HUES6 (cell line): Measurements from ENCODE around the gene RFC2.

Source experiments
- H3K27ac ChIP-seq: 2 replicates; pipeline ENCODE4 v1.7.0; 2013; ENCODE audit warnings: low read depth, mild to moderate bottlenecking, low read length, inconsistent platforms
- H3K27me3 ChIP-seq: 2 replicates; pipeline ENCODE4 v1.6.1; 2013; ENCODE audit warnings: low read length; ENCODE audit not compliant: control insufficient read depth, insufficient read depth
- H3K36me3 ChIP-seq: 2 replicates; pipeline ENCODE4 v1.6.1; 2013; ENCODE audit warnings: low read length; ENCODE audit not compliant: control insufficient read depth, insufficient read depth
- H3K4me1 ChIP-seq: 2 replicates; pipeline ENCODE4 v1.6.1; 2013; ENCODE audit warnings: low read length; ENCODE audit not compliant: control insufficient read depth, insufficient read depth
- H3K4me3 ChIP-seq: 2 replicates; pipeline ENCODE4 v1.5.1; 2013; ENCODE audit warnings: low read depth, low read length
- H3K9ac ChIP-seq: one replicate; pipeline ENCODE4 v1.6.1; 2013; ENCODE audit warnings: mild to moderate bottlenecking, low read length
- H3K9me3 ChIP-seq: 2 replicates; pipeline ENCODE4 v1.6.1; 2013; ENCODE audit warnings: low read depth, low read length; ENCODE audit not compliant: control insufficient read depth, insufficient read depth

RFC2 gene

GRCh38 chr7:74290553-74290950 lies 36.4 kb upstream of the RFC2 start:
- no peak overlapping the region for H3K27ac ChIP-seq

GRCh38 chr7:74289659-74290552 lies 35.7 kb upstream of the RFC2 start:
- H3K36me3 ChIP-seq = no peaks in the 10 kb centered on the region
- no peak overlapping the region for H3K27ac ChIP-seq
- H3K27me3 ChIP-seq = peaks cover 9% of the 10 kb centered on the region
- peaks cover 38% of the 10 kb centered on the region for H3K4me1 ChIP-seq
- H3K4me3 ChIP-seq = peak overlapping the region; percentile 94
- peak overlapping the region; percentile 73 for H3K9ac ChIP-seq
- H3K9me3 ChIP-seq = no peaks in the 10 kb centered on the region

More at GRCh38 chr7:74290553-74290950, 36.4 kb upstream of the RFC2 start:
- H3K4me1 ChIP-seq = peaks cover 40% of the 10 kb centered on the region
- H3K9me3 ChIP-seq = no peaks in the 10 kb centered on the region
- peaks cover 9% of the 10 kb centered on the region for H3K27me3 ChIP-seq
- no peaks in the 10 kb centered on the region for H3K36me3 ChIP-seq
- peak overlapping the region; percentile 94 for H3K4me3 ChIP-seq
- H3K9ac ChIP-seq = peak overlapping the region; percentile 70

GRCh38 chr7:74289018-74289658 lies 34.9 kb upstream of the RFC2 start, which contains the start of gene CLIP2:
TSS of gene CLIP2 (plus strand) at chr7:74289407. CDS start at chr7:74317547, 28,140 bp downstream.
- Histone ChIP-seq H3K27ac (no peak within 1 kb of the TSS), H3K9me3 (no peaks in the 10 kb centered on the region), H3K9ac (peak within 1 kb of the TSS; percentile 79), H3K4me3 (peak within 1 kb of the TSS; percentile 94), H3K27me3 (peaks cover 9% of the 10 kb centered on the region), H3K36me3 (no peaks in the 10 kb centered on the region), H3K4me1 (peaks cover 36% of the 10 kb centered on the region)

GRCh38 chr7:74288034-74288881 lies 34.1 kb upstream of the RFC2 start:
- H3K4me1 ChIP-seq = peaks cover 31% of the 10 kb centered on the region
- H3K27ac ChIP-seq = no peak overlapping the region
- no peak overlapping the region for H3K9ac ChIP-seq
- H3K36me3 ChIP-seq = no peaks in the 10 kb centered on the region
- no peaks in the 10 kb centered on the region for H3K9me3 ChIP-seq
- H3K4me3 ChIP-seq = peak overlapping the region; percentile 94
- peaks cover 9% of the 10 kb centered on the region for H3K27me3 ChIP-seq

- Histone ChIP-seq H3K9me3 (no peaks in the 10 kb centered on the region), H3K36me3 (no peaks in the 10 kb centered on the region), H3K27me3 (peaks cover 9% of the 10 kb centered on the region), H3K27ac (no peak overlapping the region), H3K4me3 (no peak overlapping the region), H3K4me1 (peaks cover 30% of the 10 kb centered on the region), H3K9ac (no peak overlapping the region)
Measured at GRCh38 chr7:74287303-74288033, 33.3 kb upstream of the RFC2 start.

GRCh38 chr7:74286131-74286530 lies 31.9 kb upstream of the RFC2 start:
- no peak overlapping the region for H3K9ac ChIP-seq
- peaks cover 9% of the 10 kb centered on the region for H3K27me3 ChIP-seq
- no peaks in the 10 kb centered on the region for H3K36me3 ChIP-seq
- H3K4me3 ChIP-seq = no peak overlapping the region
- H3K4me1 ChIP-seq = peaks cover 32% of the 10 kb centered on the region
- H3K27ac ChIP-seq = no peak overlapping the region
- no peaks in the 10 kb centered on the region for H3K9me3 ChIP-seq

DNA sequence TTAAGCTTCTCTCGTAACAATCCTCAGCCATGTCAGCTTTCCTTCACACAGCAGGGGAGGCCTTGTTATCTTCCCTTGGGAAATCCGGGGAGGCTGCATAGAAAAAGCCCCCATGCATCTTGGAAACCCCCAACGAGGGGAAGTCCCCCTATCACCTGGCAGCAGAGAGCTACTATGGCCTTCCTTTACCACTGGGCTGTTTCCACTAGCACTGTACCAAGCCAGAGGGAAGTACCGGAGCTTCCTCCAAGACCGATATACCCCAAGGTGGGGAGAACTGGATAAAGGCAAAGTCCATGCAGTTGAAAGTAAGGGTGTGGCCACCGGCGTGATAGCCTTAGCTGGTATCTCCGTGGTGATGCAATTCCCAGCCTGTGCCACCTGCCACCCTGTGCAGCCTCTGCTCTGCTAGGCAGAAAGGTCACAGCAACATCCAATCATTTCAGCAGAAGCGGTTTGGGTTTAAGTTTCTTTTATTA lies 30.6 kb upstream of the RFC2 start:
- Histone ChIP-seq H3K27me3 (peaks cover 5% of the 10 kb centered on the region; the same call in 1 of the 2 replicates), H3K4me3 (no peak overlapping the region), H3K4me1 (peaks cover 35% of the 10 kb centered on the region), H3K36me3 (no peaks in the 10 kb centered on the region), H3K27ac (no peak overlapping the region), H3K9me3 (no peaks in the 10 kb centered on the region), H3K9ac (no peak overlapping the region)

DNA sequence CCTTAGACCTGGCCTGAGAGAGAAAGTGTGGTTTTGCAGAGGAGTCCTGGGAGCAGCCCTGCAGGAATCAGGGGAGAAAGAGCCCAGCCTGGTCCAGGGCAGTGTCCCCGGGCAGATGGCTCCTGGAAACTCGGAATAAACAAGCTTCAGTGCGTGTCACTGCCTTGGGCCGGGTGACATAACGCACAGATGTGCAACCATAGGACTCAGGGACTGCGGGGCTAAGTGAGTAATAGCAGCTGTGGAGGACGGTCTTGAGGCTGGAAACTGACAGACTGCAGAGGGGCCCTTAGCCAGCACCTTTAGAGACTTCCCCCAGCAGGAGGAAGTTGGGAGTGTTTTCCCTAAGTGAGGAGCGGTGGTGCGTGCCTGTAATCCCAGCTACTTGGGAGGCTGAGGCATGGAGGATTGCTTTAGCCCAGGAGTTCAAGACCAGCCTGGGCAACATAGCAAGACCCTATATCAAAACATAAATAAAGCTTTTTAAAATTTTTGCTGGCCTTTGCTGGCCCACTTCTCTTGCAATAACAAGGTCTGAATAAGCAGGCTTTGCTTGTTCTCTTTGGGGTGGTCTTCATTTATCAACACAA lies 29.8 kb upstream of the RFC2 start:
- Histone ChIP-seq H3K4me1 (peaks cover 41% of the 10 kb centered on the region), H3K9ac (no peak overlapping the region), H3K9me3 (no peaks in the 10 kb centered on the region), H3K4me3 (no peak overlapping the region), H3K36me3 (no peaks in the 10 kb centered on the region), H3K27ac (no peak overlapping the region), H3K27me3 (peaks cover 5% of the 10 kb centered on the region; the same call in 1 of the 2 replicates)

GRCh38 chr7:74282748-74283459 lies 28.7 kb upstream of the RFC2 start:
- no peaks in the 10 kb centered on the region for H3K36me3 ChIP-seq
- peaks cover 40% of the 10 kb centered on the region for H3K4me1 ChIP-seq
- H3K9ac ChIP-seq = peak overlapping the region; percentile 27
- H3K27me3 ChIP-seq = no peaks in the 10 kb centered on the region
- H3K4me3 ChIP-seq = no peak overlapping the region
- H3K9me3 ChIP-seq = no peaks in the 10 kb centered on the region
- 0 out of 2 replicates have a peak overlapping the region, but pooled peaks have one; percentile 3 for H3K27ac ChIP-seq
